Fibroblast of skin of abdomen (primary cell): ENCODE measurements around the gene VPS52.
"Not testable (repeated sequence)": the region's sequence is repeated elsewhere in the genome, so short reads cannot be mapped to it uniquely, and the experiment has no call there.

Source experiments
- DNase-seq: peaks from one replicate; pipeline ENCODE4 v3.0.0-alpha.2; 2013

The VPS52 gene

GRCh38 chr6:33279257-33279695 is 7.6 kb upstream of the VPS52 start:
- no peak for DNase-seq

GRCh38 chr6:33278810-33279209 is 7.1 kb upstream of the VPS52 start:
- no peak for DNase-seq

GRCh38 chr6:33278392-33278741 is 6.7 kb upstream of the VPS52 start:
- no peak for DNase-seq

- DNase-seq = peak; percentile 19
These were observed 6.2 kb upstream of the VPS52 start for GRCh38 chr6:33277663-33278391.

- peak; percentile 71 for DNase-seq
These were observed 5.4 kb upstream of the VPS52 start, which contains the start of gene B3GALT4 for GRCh38 chr6:33276864-33277662. Gene B3GALT4 (plus strand): TSS chr6:33277123. CDS start chr6:33277420, 297 bp downstream.

- no peak for DNase-seq
These were observed 4.8 kb upstream of the VPS52 start for GRCh38 chr6:33276581-33276863.

- not testable (repeated sequence) for DNase-seq
These were observed 4.3 kb upstream of the VPS52 start for GRCh38 chr6:33275795-33276580.

- no peak for DNase-seq
These were observed 2.5 kb upstream of the VPS52 start for GRCh38 chr6:33273924-33274902.

GRCh38 chr6:33273129-33273923 is 1.6 kb upstream of the VPS52 start:
- DNase-seq = no peak

GRCh38 chr6:33272275-33273128 is 826 bp upstream of the VPS52 start:
- DNase-seq = no peak

GRCh38 chr6:33271117-33271467 is 584 bp downstream of the VPS52 start:
- no peak for DNase-seq

- DNase-seq = no peak
These were observed 7.7 kb downstream of the VPS52 start for GRCh38 chr6:33264015-33264414.

- DNase-seq = not testable (repeated sequence)
These were observed 9.2 kb downstream of the VPS52 start for GRCh38 chr6:33262490-33262889.

- DNase-seq = no peak
These were observed 12.6 kb downstream of the VPS52 start for GRCh38 chr6:33259032-33259431.

- no peak for DNase-seq
These were observed 17.1 kb downstream of the VPS52 start for GRCh38 chr6:33254591-33254990.

- peak; percentile 84 for DNase-seq
These were observed 18.9 kb downstream of the VPS52 start for GRCh38 chr6:33252759-33253158.

GRCh38 chr6:33251395-33252012 is 20.2 kb downstream of the VPS52 start:
- peak; percentile 35 for DNase-seq

- no peak for DNase-seq
These were observed 20.9 kb downstream of the VPS52 start for GRCh38 chr6:33250731-33251130.

- DNase-seq = peak; percentile 73
These were observed 21.7 kb downstream of the VPS52 start for GRCh38 chr6:33249732-33250630.
